SK-N-SH treated with all-trans-retinoic acid at 6 μM for 48 hours (cell line): Measurements from ENCODE around the gene CDH4.

Experiments used
- ATAC-seq: fragments of 200-7000 bp; cut with Tn5 transposase; 3 replicates; pipeline ENCODE4 v1.9.1; 2020; ENCODE audit warnings: mild to moderate bottlenecking, moderate library complexity
- ARNTL ChIP-seq: fragments of 450-650 bp; formaldehyde crosslinking; IDR thresholded peaks from 2 replicates; pipeline ENCODE4 v1.5.0; 2020; ENCODE audit warnings: low read depth, mild to moderate bottlenecking, moderate library complexity, borderline replicate concordance
- BACH2 ChIP-seq: fragments of 250-450 bp; sonication (Bioruptor Pico); IDR thresholded peaks from 2 replicates; pipeline ENCODE4 v1.9.0; 2021; ENCODE audit warnings: mild to moderate bottlenecking, borderline replicate concordance
- CREB5 ChIP-seq: fragments of 250-450 bp; sonication (Bioruptor Pico); IDR thresholded peaks from 2 replicates; pipeline ENCODE4 v1.5.1; 2020; ENCODE audit warnings: low read depth, mild to moderate bottlenecking, moderate library complexity
- CSDC2 ChIP-seq: fragments of 250-450 bp; sonication (Bioruptor Pico); IDR thresholded peaks from 2 replicates; pipeline ENCODE4 v1.5.0; 2020; ENCODE audit warnings: mild to moderate bottlenecking, moderate library complexity
- CSRNP3 ChIP-seq: fragments of 250-450 bp; sonication (Bioruptor Pico); IDR thresholded peaks from 2 replicates; pipeline ENCODE4 v1.5.1; 2021; ENCODE audit warnings: mild to moderate bottlenecking, moderate library complexity
- ESRRG ChIP-seq: fragments of 250-450 bp; sonication (Bioruptor Pico); IDR thresholded peaks from 2 replicates; pipeline ENCODE4 v1.6.1; 2021; ENCODE audit warnings: mild to moderate bottlenecking
- GLIS3 ChIP-seq: fragments of 250-450 bp; sonication (Bioruptor Pico); IDR thresholded peaks from 2 replicates; pipeline ENCODE4 v1.5.0; 2020; ENCODE audit warnings: mild to moderate bottlenecking, moderate library complexity
- ISL1 ChIP-seq: fragments of 250-450 bp; sonication (Bioruptor Pico); IDR thresholded peaks from 2 replicates; pipeline ENCODE4 v2.1.2; 2022; ENCODE audit warnings: mild to moderate bottlenecking, moderate library complexity
- ZFP3 ChIP-seq: fragments of 250-450 bp; sonication (Bioruptor Pico); IDR thresholded peaks from 2 replicates; pipeline ENCODE4 v1.5.0; 2020; ENCODE audit warnings: mild to moderate bottlenecking, moderate library complexity
- ZNF565 ChIP-seq: fragments of 450-650 bp; formaldehyde crosslinking; conservative IDR thresholded peaks from 2 replicates; pipeline ENCODE4 v1.5.0; 2020; ENCODE audit warnings: low read depth, mild to moderate bottlenecking, moderate library complexity
- ZNF70 ChIP-seq: fragments of 450-650 bp; formaldehyde crosslinking; IDR thresholded peaks from 2 replicates; pipeline ENCODE4 v1.5.0; 2020; ENCODE audit warnings: mild to moderate bottlenecking, moderate library complexity
- ZNF8 ChIP-seq: fragments of 450-650 bp; formaldehyde crosslinking; IDR thresholded peaks from 2 replicates; pipeline ENCODE4 v1.5.0; 2020; ENCODE audit warnings: mild to moderate bottlenecking, moderate library complexity
- TF ChIP-seq, protein P1 (sequence below): fragments of 250-450 bp; sonication (Bioruptor Pico); IDR thresholded peaks from 2 replicates; pipeline ENCODE4 v1.8.0; 2021; ENCODE audit warnings: low read depth, mild to moderate bottlenecking, moderate library complexity, borderline replicate concordance

The CDH4 gene

DNA sequence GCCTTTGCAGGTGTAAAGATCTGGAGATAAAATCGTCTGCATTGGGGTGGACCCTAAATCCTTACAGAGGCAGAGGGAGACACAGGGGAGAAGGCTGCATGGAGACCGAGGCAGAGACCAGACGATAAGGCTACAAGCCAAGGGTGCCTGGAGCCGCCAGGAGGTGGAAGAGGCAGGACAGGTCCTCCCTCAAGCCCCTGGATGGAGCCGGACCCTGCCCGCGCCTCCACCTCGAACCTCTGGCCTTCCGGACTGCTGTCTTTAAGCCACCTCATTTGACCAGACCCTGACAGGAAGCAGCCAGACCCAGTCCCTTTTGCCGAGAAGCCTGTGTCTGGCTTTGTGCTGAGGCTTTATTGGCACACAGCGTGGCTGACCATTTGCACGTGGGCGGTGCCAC is 629.8 kb downstream of the CDH4 start (continued):
- TF ChIP-seq ZNF8 (CRISPR knock-in tag) (no peak), CSDC2 (CRISPR knock-in tag) (no peak)
- TF ChIP-seq, protein P1, sequence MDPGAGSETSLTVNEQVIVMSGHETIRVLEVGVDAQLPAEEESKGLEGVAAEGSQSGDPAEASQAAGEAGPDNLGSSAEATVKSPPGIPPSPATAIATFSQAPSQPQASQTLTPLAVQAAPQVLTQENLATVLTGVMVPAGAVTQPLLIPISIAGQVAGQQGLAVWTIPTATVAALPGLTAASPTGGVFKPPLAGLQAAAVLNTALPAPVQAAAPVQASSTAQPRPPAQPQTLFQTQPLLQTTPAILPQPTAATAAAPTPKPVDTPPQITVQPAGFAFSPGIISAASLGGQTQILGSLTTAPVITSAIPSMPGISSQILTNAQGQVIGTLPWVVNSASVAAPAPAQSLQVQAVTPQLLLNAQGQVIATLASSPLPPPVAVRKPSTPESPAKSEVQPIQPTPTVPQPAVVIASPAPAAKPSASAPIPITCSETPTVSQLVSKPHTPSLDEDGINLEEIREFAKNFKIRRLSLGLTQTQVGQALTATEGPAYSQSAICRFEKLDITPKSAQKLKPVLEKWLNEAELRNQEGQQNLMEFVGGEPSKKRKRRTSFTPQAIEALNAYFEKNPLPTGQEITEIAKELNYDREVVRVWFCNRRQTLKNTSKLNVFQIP (CRISPR knock-in tag) = no peak

- no peak for TF ChIP-seq ISL1 (CRISPR knock-in tag)
- TF ChIP-seq, protein P1 (CRISPR knock-in tag) = no peak
- ATAC-seq = no peak
These were observed 630.9 kb downstream of the CDH4 start for GRCh38 chr20:61882716-61883615.

DNA sequence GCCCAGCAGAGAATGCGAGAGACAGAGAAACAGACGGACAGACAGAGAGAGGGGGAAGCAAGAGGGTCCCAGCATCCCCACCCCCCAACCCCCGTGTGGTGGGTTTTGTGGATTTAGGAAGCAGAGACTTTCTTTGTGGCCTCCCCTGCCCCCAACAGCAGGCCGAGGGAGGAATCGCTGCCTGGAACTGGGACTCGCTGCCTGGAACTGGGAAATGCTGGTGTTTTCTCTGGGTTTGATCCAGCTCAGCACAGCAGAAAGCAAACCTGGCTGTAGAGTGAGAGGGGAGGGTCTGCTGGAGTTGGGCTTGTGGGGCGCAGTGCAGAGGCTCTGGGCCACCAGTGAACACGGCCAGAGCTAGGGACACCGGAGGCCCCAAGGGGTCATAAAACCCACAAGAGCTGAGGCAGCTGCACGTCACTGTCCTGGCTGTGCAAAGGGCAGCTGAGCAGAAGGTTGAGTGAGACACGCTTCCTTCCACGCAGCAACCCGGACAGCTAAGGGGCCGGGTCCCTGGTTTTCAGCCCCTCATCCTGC is 631.9 kb downstream of the CDH4 start:
- no peak for ATAC-seq
- TF ChIP-seq, protein P1 (CRISPR knock-in tag) = no peak
- TF ChIP-seq ESRRG (CRISPR knock-in tag) (no peak), ZNF70 (CRISPR knock-in tag) (no peak), BACH2 (CRISPR knock-in tag) (no peak), ZNF565 (CRISPR knock-in tag) (no peak), ZFP3 (no peak), CSRNP3 (no peak), ARNTL (CRISPR knock-in tag) (no peak), CREB5 (no peak)

- no peak for TF ChIP-seq ARNTL (CRISPR knock-in tag)
- no peak for TF ChIP-seq GLIS3 (CRISPR knock-in tag)
- no peak for TF ChIP-seq CSDC2 (CRISPR knock-in tag)
- ATAC-seq = no peak
These were observed 632.7 kb downstream of the CDH4 start for GRCh38 chr20:61884571-61885389.
